Lung microvascular endothelial cell (primary cell): ENCODE data around the gene ZFP92. TPM values are rescaled to one million over a fixed set of nuclear protein-coding genes. Genes with fewer than 3 reads are reported as not detected.
"Not testable (repeated sequence)": the region's sequence is repeated elsewhere in the genome, so short reads cannot be mapped to it uniquely, and the experiment has no call there.

ENCODE experiments used
- DNase-seq, 2 donors: peaks; one replicate each; pipeline versions ENCODE4 v3.0.0 to v3.0.0-alpha.2; 2010; ENCODE audit warnings: low read depth in 2 of 2
- total RNA-seq: library from RNA; depleted of rRNA; stranded (reverse); fragments of >200 nt; gene quantifications from 2 replicates; pipeline ENCODE4 v1.2.1, GENCODE V29; 2014

ZFP92 gene, protein sequence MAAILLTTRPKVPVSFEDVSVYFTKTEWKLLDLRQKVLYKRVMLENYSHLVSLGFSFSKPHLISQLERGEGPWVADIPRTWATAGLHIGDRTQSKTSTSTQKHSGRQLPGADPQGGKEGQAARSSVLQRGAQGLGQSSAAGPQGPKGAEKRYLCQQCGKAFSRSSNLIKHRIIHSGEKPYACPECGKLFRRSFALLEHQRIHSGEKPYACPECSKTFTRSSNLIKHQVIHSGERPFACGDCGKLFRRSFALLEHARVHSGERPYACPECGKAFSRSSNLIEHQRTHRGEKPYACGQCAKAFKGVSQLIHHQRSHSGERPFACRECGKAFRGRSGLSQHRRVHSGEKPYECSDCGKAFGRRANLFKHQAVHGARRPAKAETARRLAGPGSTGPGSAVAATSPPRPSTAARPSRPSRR
- total RNA-seq: 0.20 and 0.22 TPM in 2 replicates

DNA sequence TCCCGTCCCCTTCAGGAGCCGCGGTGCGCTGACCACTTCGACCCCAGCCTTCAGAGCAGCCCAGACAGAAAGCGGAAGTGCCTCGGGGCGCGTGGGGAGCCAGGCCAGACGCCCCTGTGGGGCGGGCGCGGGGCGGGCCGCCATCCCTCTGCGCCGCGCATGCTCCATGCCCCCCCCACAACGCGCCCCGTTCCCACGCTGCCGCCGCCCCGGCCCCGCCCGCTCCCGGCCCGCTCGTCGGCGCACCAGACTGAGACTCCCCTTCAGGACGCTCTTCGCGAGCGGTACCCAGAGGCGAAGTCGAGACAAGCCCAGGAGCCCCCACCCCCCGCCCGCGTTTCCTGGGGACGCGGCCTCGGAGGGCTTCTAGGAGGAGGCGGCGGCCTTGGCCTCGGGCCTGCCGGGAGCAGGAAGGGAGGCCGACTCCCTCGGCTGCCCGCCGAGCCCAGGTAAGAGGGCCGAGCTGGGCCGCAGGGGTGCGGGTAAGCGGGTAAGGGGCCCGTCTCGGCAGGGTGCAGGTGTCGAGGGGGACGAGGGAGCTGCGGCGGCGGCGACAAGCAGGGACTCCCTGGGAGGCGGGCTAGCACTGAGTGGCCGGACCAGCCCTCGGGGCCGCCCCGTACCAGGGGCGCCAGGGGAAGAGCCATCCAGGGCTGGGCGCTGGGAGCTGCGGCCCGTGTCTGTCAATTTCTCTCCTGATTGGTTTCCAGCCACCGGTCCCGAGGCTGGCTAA lies at the start of gene ZFP92:
Gene ZFP92, plus strand, starts transcription at position 218 of the 733 bp plus-strand sequence. CDS start 6,851 bp downstream, outside the sequence.
- no peak for DNase-seq

DNA sequence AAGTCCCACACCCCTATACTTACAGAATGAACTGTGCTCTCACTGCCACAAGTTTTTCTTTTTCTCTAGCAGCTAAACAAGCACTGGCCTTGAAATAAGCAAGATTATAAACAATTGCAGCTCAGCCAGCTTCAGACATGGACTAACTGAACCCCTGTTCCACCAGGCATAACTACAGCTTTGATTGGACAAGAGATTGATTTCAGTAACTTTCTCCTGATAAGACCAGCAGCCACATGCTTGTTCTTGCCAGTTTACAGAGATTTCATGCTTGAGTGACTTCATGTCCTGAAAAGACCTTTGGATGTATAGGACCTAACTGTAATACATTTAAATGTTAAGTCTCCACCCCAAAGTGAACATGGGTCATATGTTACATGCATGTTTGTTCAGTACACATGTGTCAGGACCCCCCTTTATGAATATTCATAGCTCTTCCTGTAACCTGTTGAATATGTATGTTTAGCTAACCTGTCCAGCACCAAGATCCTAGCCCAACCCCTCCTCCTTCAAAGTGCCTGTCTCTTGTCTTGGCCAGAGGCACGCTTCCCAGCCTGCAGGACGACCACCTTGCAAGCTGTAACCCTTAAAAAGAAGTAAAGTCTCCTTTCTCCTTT lies 49.4 kb upstream of the ZFP92 start:
- DNase-seq: no peak

DNA sequence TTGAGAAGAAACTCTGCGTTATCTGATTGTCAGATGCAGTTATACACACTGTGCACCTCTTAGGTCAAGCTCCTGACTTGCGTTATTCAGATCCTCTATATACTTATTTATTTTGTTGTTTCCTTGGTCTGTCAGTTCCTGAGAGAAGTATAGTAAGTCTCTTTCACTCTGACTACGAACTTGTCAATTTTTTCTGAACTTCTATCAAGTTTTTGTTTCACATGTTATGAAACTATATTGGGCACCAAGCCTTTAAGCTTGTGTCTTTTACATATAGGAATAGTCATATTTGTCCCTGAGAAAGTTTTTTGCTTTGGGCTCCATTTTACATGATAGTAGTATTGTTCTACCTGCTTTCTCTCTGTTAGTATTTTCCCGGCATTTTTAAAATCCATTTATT lies 45.6 kb upstream of the ZFP92 start:
- DNase-seq: no peak

DNA sequence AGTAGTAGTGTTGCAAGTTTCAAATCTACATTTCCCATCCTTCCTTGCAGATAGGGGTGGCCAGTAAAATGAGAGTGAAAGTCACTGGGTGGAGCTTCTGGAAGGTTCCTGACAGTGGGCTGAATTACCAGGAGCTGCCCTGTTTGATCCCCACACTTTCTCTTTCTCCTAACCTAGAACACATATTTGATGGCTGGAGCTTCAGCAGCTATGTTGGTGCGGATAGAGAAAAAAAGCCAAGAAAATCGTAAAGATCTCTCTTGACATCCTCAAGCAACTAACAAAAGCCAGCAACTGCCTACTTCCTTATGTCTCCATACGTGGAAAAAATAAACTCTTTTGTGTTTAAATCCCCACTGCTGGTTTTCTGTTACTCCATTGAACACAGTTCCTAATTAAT lies 45.2 kb upstream of the ZFP92 start:
- DNase-seq: no peak

DNA sequence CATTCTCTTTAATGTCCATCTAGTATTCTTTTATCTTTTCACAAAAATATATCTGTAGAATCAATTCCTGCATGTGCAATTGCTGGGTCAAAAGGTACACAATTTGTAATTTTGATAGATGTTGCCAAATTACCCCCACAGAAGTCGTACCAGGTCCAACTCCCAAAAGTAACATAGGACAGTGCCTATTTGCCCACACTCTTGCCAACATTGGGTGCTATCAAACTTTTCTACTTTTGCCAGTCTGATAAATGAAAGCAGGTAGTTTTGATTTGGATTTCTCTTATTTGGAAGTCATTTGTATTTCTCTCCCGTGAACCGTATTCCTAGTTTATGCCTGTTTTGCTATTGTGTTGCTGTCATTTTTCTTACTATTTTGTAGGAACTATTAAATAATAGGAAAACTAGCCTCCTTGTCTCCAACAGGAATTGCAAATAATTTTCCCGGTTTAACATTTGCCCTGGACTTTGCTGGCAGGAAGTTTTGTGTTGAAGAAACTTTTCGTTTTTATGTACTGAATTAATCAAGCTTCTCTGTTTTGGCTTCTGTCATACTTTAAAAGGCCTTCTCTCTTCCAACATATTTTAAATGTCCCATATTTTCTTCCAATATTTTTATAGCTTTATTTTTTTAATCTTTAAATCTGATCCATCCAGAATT lies 44.3 kb upstream of the ZFP92 start:
- no peak for DNase-seq

DNA sequence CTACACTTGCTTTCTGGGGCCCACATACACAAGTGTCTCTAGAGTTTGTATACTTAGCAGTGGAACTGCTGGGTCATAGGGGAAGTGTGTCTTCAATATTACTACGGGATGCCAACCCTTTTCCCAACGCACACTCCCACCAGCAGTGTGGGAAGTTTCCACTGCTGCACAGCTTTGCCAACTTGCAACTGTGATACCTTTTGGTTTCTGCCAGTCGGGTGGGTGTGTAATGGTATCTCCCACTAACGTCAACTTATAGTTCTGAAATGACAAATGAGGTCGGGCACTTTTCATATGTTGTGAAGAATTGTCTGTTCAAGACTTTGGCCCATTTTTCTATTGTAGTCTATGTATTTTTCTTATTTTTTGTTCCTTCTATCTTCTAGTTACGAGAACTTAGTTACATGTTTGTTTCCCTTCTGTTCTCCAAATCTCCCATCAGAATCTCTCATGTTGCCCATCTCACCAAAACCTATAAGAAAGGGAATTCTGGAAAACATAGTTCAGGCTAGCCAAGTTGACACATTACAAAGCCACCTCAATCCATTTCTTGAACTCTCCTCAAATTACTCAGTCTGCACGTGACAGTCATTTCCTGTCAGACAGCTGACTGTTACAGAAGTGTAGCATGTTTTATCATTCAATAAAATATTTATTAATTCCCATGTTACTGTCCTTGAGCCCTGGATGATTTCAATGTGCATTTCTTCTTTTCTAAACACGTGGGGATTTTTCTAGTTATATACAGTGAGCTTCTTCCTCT lies 40.8 kb upstream of the ZFP92 start:
- peak in 1 of 2 donors; percentile 22 for DNase-seq

DNA sequence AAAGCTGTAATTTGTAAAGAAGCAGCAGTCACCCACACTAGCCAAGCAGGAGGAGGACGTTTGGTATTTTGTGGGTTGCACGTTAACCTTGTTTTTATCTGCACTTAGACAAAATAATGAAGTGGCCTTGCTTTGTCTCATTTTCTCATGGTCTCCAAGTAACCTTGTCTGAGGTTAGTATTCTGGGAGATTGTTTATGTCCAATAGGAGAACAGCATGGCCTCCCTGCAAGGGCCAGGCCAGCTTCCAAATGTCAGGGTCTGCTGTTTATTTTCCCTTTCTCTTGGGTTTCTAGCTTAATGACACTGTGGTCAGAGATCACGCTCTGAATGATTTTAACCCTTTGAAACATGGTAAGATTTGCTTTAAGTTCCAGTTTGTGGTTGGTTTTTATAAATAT lies 40.0 kb upstream of the ZFP92 start:
- no peak for DNase-seq

DNA sequence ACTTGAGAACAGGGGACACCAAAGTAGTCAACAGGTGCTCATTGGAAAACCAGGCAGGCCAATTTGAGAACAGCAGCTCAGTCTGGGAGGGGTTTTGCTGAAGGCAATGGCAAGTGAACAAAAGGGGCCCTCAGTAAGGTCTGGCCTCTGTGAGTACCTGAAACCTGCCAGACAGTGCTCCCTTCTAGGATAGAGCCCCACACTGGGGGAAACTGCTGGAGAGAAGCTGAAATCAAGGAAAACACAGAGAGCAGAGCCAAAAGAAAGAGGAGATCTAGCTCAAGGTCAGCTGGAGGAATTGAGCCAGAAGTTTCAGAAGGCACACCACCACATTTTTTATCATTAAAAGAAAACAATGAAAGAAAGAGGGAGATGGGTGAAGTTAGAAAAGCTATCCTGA lies 38.3 kb upstream of the ZFP92 start:
- no peak for DNase-seq

DNA sequence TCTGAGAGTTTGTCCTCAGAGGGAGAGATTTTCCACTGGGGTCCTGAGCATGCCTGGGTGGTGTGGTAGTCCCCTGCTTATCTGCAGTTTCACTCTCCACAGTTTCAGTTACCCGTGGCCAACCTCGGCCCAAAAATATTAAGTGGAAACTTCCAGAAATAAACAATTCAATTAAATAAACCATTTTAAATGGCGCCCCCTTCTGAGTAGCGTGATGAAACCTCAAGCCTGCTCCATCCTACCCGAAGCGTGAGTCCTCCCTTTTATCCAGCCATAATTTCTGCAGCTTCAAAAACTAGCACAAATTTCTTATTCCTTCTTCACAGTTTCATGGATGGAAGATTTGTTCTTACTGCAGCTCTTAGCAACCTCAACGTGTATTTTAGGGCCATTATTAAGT lies 36.8 kb upstream of the ZFP92 start:
- peak in 1 of 2 donors; percentile 18 for DNase-seq

DNA sequence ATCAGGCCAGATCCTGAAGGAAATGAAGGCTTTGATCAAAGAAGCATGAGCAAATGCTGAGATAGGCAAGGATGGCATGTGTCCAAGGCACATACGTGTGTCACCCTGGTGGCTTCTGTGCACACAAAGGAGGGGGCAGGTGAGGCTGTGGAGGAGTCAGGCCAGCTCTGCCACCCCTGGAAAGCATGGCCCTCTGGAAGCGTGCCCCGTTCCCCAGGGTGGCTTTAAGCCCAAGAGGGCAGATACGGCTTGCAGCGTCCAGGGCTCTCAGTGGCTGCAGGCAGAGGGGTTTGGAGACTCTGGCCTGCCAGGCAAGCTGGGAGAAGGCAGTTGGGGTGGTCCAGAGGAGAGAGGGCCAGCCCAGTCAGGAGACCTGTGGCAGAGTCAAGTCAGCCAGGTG lies 35.7 kb upstream of the ZFP92 start:
- DNase-seq: no peak

DNA sequence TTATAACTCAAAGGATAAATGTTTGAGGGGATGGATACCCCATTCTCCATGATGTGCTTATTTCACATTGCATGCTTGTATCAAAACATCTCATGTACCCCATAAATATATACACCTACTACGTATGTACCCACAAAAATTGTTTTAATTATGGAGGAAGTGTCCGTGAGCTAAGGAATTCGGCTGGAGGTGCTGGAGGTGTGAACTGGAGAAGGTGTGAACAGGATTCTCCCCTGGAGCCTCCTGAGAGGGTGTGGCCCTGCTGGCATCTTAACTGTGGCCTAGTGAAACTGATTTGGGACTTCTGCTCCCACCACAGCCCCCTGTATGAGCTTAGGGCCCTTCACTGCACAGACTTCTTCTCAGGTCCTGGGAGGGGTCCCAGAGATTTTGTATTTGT lies 33.5 kb upstream of the ZFP92 start:
- DNase-seq: no peak

DNA sequence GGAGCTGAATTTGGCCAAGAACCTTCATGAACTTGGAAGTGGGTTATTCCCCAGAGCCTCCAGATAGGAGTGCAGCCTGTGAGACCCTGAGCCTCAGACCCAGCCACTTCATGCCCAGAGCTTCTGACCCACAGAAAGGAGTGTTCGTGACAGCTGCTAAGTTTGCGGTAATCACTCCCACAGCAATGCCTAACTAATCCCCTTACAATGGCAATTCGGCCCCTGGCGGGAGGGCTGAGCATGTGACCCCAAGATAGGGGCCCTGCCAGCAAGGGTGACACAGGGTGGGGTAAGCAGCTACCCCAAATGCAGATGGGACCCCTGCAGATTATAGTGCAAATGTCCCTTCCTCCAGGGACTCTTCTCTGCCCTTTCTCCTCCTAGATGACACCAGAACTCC lies 32.7 kb upstream of the ZFP92 start:
- DNase-seq: no peak

DNA sequence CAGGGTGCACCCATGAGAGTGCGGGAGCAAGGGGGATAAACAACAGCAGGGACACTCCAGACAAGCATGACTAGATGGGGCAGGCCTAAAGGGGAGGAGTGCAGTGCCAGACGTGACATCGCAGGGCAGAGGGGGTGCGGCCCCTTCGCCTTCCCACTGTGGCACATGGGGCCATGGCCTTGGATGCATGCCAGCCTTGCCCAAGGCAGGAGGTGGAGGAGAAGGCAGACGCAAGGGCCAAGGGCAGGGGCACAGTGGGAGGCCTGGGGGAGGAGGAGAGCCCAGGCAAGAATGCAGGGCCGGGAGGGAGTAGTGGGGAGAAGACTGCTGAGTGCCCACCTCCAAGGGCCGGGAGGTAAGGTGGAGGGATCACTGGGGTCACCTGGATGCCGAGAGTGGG lies 31.8 kb upstream of the ZFP92 start:
- DNase-seq: no peak

DNA sequence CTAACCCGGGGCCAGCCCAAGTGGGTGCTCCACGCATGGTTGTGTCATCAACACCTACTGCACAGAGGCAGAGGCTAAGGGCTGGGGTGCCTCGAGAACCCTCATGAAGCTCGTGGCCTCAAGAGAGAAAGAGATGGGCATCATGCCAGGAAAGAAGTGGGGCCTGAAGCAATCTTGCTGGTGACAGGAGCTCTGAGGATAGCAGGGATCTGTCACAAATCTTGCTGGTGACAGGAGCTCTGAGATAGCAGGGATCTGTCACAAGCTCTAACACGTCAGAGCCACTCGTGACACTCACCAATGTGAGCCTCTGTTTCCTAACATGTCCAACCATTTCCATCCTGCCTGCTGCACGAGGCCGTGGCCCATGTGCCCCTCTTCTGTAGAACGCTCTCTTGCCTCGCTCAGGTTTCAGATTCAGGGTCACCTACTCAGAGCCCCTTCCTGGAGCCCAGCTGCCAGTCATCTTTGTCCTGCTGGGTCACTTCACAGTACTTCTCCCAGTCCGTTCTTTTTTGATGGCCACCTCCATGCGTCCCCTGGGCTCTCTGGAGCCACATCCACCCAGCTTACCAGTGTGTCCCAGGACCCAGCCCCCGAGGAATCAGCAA lies 31.2 kb upstream of the ZFP92 start:
- DNase-seq: no peak

DNA sequence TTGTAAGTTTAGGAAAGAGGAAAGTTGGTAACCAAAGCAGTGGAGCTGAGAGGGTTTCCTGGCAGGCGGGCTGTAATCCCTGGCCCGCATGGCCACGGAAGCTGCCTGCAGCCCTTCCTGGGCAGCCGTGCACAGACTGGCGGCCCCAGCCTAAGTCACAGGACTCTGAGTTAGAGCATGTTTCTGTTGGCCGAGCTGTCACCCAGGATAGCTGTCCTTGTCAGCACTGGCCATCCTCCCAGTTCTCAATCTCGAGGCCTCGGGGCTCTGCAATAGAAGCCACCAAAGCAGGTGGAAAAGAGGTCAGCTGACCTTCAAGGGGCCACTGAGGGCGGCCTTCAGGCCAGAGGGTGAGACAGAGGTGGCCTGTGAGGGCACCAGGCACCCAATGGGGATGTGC lies 30.6 kb upstream of the ZFP92 start:
- DNase-seq: peak in 1 of 2 donors; percentile 21

DNA sequence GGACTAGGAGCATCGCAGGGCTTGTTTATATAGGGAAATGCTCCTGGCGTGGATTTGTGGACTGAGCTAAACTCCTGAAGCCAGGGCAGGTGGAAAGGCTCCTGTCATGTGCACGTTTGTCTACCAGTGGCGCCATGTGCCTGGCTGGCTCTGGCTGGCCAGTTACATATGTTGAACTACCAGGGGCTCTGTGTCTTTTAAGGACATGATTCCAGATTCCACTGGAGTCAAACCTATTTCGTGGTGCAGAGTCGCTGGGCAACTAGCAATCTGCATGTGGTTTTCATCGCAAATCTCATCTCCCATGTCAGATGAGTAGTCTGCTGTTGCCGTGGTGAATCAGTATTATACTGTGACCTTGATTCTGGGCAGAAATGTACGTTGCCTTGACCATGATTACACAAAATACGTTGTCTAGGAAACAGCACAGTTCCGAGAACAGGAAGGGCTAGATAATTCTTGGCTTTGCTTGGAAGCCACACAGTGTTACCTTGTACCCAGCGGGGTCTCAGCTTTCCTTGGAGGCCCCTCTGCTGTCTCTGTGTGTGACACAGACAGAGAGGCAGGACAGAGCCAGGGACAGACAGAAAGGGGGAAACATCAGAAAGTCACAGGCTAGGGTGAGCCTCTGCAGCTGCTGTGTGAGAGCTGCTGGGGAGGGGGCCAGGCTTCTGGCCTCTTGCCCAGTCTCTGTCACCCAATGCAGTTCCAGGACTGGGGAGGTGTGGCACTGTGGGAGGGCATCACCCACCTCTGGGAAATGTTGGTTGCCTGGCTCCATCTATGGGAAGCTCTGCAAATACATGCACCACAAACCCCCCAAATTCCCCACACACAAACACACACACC lies 29.4 kb upstream of the ZFP92 start:
- peak; percentile 63 to 68 for DNase-seq

DNA sequence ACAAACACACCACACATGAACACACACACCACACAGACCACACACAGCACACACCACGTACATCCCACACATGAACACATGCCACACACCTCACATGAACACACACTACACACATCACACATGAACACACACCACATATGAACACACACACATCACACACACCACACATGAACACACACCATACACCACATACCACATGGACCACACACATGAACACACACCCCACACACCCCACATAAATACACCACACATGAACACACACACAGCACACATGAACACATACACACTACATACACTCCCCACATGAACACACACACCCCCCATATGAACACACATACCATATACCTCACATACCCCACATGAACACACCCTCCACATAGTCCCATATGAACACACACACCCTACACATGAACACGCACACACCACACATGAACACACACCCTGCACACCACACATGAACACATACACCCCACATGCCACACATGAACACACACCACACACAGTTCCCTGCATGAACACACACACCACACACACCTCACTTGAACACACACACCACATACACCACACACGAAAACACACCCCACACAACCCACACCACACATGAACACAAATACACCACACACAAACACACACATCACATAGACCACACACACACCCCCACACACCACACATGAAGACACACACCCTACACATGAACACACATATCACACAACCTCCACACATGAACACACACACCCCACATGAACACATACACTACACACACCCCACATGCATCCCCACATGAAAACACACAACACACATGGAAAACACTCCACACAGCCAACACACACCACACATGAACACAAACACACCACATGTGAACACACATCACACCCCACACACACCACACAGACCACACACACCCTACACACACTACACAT lies 28.4 kb upstream of the ZFP92 start:
- DNase-seq: no peak

DNA sequence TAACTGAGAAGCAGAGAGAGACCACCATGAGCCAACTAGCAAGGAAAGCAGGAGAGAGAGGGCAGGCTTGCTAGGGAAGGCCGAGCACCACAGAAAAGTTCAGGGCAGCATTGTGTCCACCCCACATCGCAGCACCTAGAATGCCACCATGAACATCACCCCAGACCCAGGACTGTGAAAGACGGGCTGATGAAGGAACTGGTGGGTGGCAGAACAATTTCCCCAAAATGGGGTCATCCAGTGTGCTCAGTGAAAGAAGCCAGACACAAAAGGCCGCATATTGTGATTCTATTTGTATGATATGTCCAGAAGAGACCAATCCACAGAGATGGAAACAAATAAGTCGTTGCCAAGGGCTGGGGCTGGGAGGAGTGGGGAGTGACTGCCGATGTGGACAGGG lies 26.9 kb upstream of the ZFP92 start:
- no peak for DNase-seq

DNA sequence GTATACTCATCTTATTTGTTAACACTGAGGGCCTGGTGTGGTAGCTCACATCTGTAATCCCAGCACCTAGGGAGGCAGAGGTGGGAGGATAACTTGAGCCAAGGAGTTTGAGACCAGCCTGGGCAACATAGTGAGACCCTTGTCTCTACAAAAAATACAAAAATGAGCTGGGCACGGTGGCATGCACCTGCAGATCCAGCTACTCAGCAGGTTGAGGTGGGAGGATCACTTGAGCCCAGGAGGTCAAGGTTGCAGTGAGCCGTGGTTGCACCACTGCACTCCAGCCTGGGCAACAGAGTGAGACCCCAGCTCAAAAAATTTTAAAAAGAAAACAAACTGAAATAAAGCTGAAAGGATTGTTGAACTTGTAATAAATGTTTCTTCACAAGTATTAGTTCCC lies 26.3 kb upstream of the ZFP92 start:
- not testable (repeated sequence) for DNase-seq
